Lower lobe of right lung (tissue), 2 donors: ENCODE measurements around the gene HYAL2. TPM values are rescaled to one million over a fixed set of nuclear protein-coding genes. Genes with fewer than 3 reads are reported as not detected.
A peak's percentile ranks its signal among the peaks of the same experiment; 100 is the strongest.

ENCODE experiments used
- ATAC-seq, 2 donors: fragments of 200-7000 bp; cut with Tn5 transposase; one replicate each; pipeline ENCODE4 v1.9.1; 2020 to 2022; ENCODE audit warnings: mild to moderate bottlenecking in 2 of 2, moderate library complexity in 2 of 2
- DNase-seq: peaks from one replicate; pipeline ENCODE4 v3.0.0-alpha.2; 2020
- H3K27ac ChIP-seq: fragments of 200-600 bp; one replicate; pipeline ENCODE4 v1.8.0; 2022
- H3K27me3 ChIP-seq: fragments of 200-600 bp; one replicate; pipeline ENCODE4 v1.8.0; 2022; ENCODE audit warnings: low read depth
- H3K36me3 ChIP-seq: fragments of 200-600 bp; one replicate; pipeline ENCODE4 v1.8.0; 2022; ENCODE audit warnings: mild to moderate bottlenecking
- H3K4me1 ChIP-seq: fragments of 200-600 bp; one replicate; pipeline ENCODE4 v1.8.0; 2022
- H3K4me3 ChIP-seq: fragments of 200-600 bp; one replicate; pipeline ENCODE4 v1.8.0; 2022; ENCODE audit warnings: mild to moderate bottlenecking
- H3K9me3 ChIP-seq: fragments of 200-600 bp; one replicate; pipeline ENCODE4 v1.8.0; 2022
- intact Hi-C: fragments of 100-400 bp; cut with DNase I; formaldehyde crosslinking; loops from one replicate; pipeline ENCODE4 v1.11.0; 2022
- total RNA-seq: library from RNA; stranded (reverse); fragmentation: NEBNext Ultra II Directional; extraction: Animal tissue kit (Norgen Biotek cat#: 25700); gene quantifications from one replicate; pipeline ENCODE4 v1.2.1, GENCODE V29; 2021
- TF ChIP-seq, protein P1 (sequence below): fragments of 200-600 bp; IDR thresholded peaks from one replicate; pipeline ENCODE4 v1.8.0; 2022; ENCODE audit warnings: antibody characterized with exemption, mild to moderate bottlenecking
- donor health status: DM: no; HTN: yes; CAD: no; lungs with severe emphysema.

The HYAL2 gene
- total RNA-seq, 1 donor from 2014 or later: 155 TPM

DNA sequence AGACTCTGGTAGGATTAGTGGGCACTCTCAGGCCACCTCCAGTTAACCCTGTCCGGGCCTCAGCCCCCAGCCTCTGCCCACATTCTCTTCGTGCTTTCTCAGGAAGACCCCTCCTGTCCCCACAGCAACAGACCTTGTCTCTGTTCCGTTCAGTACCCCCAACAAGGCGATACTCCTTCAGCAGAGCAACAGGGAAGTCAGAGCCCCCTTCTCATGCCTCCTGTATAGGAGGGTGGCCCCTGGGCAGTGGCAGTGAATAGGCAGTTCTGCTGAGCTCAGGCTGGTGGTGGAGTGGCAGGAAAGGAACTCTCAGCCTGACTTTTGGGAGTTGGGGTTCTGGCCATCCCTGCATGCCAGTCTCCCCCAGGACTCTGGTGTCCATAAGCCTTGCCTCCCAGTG lies 53.1 kb downstream of the HYAL2 start:
- DNase-seq (no peak), ATAC-seq (no peak)
- TF ChIP-seq, protein P1, sequence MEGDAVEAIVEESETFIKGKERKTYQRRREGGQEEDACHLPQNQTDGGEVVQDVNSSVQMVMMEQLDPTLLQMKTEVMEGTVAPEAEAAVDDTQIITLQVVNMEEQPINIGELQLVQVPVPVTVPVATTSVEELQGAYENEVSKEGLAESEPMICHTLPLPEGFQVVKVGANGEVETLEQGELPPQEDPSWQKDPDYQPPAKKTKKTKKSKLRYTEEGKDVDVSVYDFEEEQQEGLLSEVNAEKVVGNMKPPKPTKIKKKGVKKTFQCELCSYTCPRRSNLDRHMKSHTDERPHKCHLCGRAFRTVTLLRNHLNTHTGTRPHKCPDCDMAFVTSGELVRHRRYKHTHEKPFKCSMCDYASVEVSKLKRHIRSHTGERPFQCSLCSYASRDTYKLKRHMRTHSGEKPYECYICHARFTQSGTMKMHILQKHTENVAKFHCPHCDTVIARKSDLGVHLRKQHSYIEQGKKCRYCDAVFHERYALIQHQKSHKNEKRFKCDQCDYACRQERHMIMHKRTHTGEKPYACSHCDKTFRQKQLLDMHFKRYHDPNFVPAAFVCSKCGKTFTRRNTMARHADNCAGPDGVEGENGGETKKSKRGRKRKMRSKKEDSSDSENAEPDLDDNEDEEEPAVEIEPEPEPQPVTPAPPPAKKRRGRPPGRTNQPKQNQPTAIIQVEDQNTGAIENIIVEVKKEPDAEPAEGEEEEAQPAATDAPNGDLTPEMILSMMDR: no peak
- Histone ChIP-seq H3K4me3 (peak overlapping the region; percentile 62), H3K27me3 (peaks cover 1% of the 10 kb centered on the region), H3K9me3 (no peaks in the 10 kb centered on the region), H3K27ac (peak overlapping the region; percentile 93), H3K4me1 (peaks cover 76% of the 10 kb centered on the region), H3K36me3 (no peaks in the 10 kb centered on the region)
- intact Hi-C loops: no loop called here

DNA sequence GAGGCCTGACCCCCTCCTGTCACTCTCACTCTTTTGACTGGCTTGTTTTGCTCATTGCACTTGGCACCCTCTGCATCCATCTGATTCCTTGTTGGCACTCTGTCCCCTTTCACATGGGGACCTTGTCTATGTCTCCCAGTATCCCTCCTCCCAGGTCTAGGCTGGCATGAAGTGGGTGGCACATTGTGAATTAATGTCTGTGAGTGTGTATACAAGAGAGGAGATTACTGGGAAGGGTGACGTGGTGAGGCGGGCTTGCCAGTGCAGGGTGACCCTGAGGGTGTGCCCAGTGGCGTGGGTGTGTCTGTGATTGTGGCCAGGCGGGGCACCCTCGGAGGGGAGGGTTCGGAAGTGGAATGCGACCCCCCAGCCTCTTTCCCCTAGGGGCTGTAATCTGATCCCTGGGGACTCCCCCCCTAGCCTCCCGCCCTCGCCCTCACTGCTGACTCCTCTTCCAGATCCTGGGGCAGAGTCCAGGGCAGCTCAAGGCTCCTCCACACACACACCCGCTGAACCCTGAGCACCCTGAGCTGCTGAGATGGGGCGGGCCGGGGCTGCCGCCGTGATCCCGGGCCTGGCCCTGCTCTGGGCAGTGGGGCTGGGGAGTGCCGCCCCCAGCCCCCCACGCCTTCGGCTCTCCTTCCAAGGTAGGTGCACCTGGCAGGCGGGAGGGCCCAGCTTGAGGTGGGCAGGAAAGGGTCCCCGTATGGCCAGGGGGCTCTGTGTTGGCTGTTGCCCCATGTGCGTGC lies 53.7 kb downstream of the HYAL2 start, which contains the start of gene SEMA3B:
SEMA3B (plus strand) TSS at position 445 of the 749 bp plus-strand sequence; CDS start at position 539, 94 bp downstream.
- H3K4me3 ChIP-seq: peak within 1 kb of the TSS; percentile 62

DNA sequence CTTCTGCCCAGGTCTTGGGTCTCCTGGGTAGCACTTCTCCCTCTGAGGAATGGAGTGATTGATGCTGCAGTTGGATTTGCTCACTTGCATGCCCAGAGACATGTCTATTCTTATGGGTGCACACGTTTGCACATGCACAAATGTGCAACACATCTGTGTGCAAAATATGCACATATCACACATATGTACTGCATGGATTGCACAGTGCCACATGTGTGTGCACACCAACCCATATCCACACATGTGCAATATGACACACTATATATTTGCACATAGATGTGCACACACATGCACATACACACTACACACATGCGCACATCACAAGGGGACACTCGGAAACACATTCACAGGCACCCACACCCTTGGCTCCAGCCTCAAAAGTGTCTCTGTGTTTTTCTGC lies 54.3 kb downstream of the HYAL2 start:
- peak overlapping the region; percentile 93 for H3K27ac ChIP-seq

More for the DNA sequence above, 53.7 kb downstream of the HYAL2 start, which contains the start of gene SEMA3B:
- peak within 1 kb of the TSS; percentile 93 for H3K27ac ChIP-seq
- peaks cover 76% of the 10 kb centered on the region for H3K4me1 ChIP-seq
- TF ChIP-seq, protein P1: no peak
- H3K9me3 ChIP-seq: no peaks in the 10 kb centered on the region
- intact Hi-C loops: no loop called here
- peak; percentile 67 for ATAC-seq
- H3K36me3 ChIP-seq: no peaks in the 10 kb centered on the region
- no peaks in the 10 kb centered on the region for H3K27me3 ChIP-seq
- peak; percentile 88 for DNase-seq

More for the DNA sequence above, 54.3 kb downstream of the HYAL2 start:
- no peaks in the 10 kb centered on the region for H3K9me3 ChIP-seq
- H3K4me3 ChIP-seq: peak overlapping the region; percentile 62
- intact Hi-C loops: no loop called here
- no peaks in the 10 kb centered on the region for H3K36me3 ChIP-seq
- TF ChIP-seq, protein P1: no peak
- peaks cover 73% of the 10 kb centered on the region for H3K4me1 ChIP-seq
- DNase-seq (no peak), ATAC-seq (no peak)
- no peaks in the 10 kb centered on the region for H3K27me3 ChIP-seq

Other genes starting within 250 kb of the HYAL2 start
- 153 TPM for gene RBM5, start 233.8 kb downstream of the HYAL2 start, total RNA-seq
- gene SEMA3F, start 167.4 kb downstream of the HYAL2 start, total RNA-seq: 44.7 TPM
- gene GNAT1, start 131.1 kb downstream of the HYAL2 start, total RNA-seq: not detected
- not detected for gene SLC38A3, start 117.5 kb downstream of the HYAL2 start, total RNA-seq
- 372 TPM for gene GNAI2, start 86.5 kb downstream of the HYAL2 start, total RNA-seq
- gene SEMA3B, start 53.6 kb downstream of the HYAL2 start, total RNA-seq: 77.6 TPM
- not detected for gene LSMEM2, start 43.7 kb downstream of the HYAL2 start, total RNA-seq
- 66.9 TPM for gene IFRD2, start 30.3 kb downstream of the HYAL2 start, total RNA-seq
- gene HYAL3, start 23.3 kb downstream of the HYAL2 start, total RNA-seq: 4.0 TPM
- 9.3 TPM for gene NAA80, start 23.3 kb downstream of the HYAL2 start, total RNA-seq
- gene HYAL1, start 19.2 kb downstream of the HYAL2 start, total RNA-seq: 58.2 TPM
- 29.4 TPM for gene TUSC2, start 5.5 kb upstream of the HYAL2 start, total RNA-seq
- 39.5 TPM for gene RASSF1, start 18.1 kb upstream of the HYAL2 start, total RNA-seq
- gene ZMYND10, start 23.0 kb upstream of the HYAL2 start, total RNA-seq: 32.8 TPM
- 17.7 TPM for gene NPRL2, start 28.0 kb upstream of the HYAL2 start, total RNA-seq
- 21.7 TPM for gene CYB561D2, start 28.1 kb upstream of the HYAL2 start, total RNA-seq
- 37.5 TPM for gene TMEM115, start 36.8 kb upstream of the HYAL2 start, total RNA-seq
- gene CACNA2D2, start 180.9 kb upstream of the HYAL2 start, total RNA-seq: 105 TPM
- gene C3orf18, start 245.0 kb upstream of the HYAL2 start, total RNA-seq: 6.7 TPM
- 28.4 TPM for gene HEMK1, start 246.8 kb upstream of the HYAL2 start, total RNA-seq